ENCODE results near the gene KRT86.

The KRT86 gene

GRCh38 chr12:52347551-52348510 is 73.4 kb downstream of the KRT86 start:
- TF ChIP-seq CTCF (conservative IDR thresholded peaks at IDR 0.05; ENCODE audit: low read depth): no peak
- ChIA-PET POLR2A (ENCODE audit: low non-redundant PET) (no interaction called here), CTCF (interaction anchor here (0.5 to 0.6 kb wide), 3 partner anchors 20 to 324 kb away, joined by 3 read pairs; no protein-coding TSS in a partner anchor)
- no peak for DNase-seq (ENCODE audit: low spot score)
- no peak overlapping the region for H3K27ac ChIP-seq

- peak; percentile 29 for DNase-seq (ENCODE audit: low spot score)
- TF ChIP-seq CTCF (conservative IDR thresholded peaks at IDR 0.05; ENCODE audit: low read depth): no peak
- ChIA-PET CTCF (interaction anchor here (0.8 kb wide), 1 partner anchor 22 kb away, joined by 5 read pairs; no protein-coding TSS in a partner anchor), POLR2A (ENCODE audit: low non-redundant PET) (no interaction called here)
- no peak overlapping the region for H3K27ac ChIP-seq
These were observed 74.8 kb downstream of the KRT86 start for GRCh38 chr12:52349196-52349595.

GRCh38 chr12:52350021-52350620 is 75.7 kb downstream of the KRT86 start:
- ChIA-PET CTCF (interaction anchor here (0.8 kb wide), 1 partner anchor 23 kb away, joined by 5 read pairs; no protein-coding TSS in a partner anchor), POLR2A (ENCODE audit: low non-redundant PET) (no interaction called here)
- no peak for TF ChIP-seq CTCF (conservative IDR thresholded peaks at IDR 0.05; ENCODE audit: low read depth)
- H3K27ac ChIP-seq: no peak overlapping the region
- no peak for DNase-seq (ENCODE audit: low spot score)

- ChIA-PET POLR2A (ENCODE audit: low non-redundant PET) (no interaction called here), CTCF (no interaction called here)
- H3K27ac ChIP-seq: no peak overlapping the region
- DNase-seq (ENCODE audit: low spot score): no peak
- no peak for TF ChIP-seq CTCF (conservative IDR thresholded peaks at IDR 0.05; ENCODE audit: low read depth)
These were observed 76.3 kb downstream of the KRT86 start for GRCh38 chr12:52350786-52351185.

DNA sequence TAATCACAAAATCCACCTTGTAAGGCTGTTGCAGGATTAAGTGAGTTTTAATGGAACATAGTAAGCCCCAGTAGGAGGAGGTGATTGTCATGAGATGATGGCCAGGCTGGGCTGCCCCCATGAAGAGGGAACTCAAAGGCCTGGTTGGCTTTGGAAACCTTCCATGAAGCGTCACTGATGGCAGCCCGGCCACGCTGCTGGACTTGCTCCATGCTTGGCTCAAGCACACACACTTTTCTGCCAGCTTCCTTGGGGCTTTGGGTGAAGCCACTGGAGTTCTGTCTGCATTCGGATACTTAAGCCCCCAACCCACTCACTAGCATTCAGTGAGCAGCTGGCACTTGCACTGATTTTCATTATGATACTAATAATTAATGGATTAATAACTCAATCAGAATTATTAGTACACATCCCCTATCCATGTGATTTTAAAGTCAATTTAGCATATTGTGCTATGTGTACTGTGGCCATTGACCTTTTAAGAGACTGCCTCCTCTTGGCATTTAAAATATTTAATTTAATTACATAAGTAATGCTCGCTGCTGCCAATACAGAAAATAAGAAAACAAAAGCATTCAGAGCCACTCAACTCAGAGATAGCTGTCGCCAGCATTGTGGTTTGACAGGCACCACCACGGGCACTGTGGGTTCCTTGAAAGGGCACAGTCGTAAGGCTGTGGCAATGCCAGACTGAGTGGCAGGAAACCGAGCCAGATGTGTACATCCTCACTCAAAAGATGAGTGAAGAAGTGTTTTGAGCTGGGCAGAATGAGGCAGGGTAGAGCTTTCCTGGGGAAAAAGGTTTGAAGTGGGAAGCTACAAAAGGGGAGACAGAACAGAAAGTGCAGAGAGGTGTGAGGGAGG is 77.0 kb downstream of the KRT86 start:
- CTCF ChIA-PET: interaction anchor here (1.6 kb wide), 1 partner anchor 24 kb away, joined by 7 read pairs; no protein-coding TSS in a partner anchor
- no peak overlapping the region for H3K27ac ChIP-seq
- no peak for DNase-seq (ENCODE audit: low spot score)
- POLR2A ChIA-PET (ENCODE audit: low non-redundant PET): no interaction called here
- TF ChIP-seq CTCF (conservative IDR thresholded peaks at IDR 0.05; ENCODE audit: low read depth): no peak

GRCh38 chr12:52352951-52353350 is 78.5 kb downstream of the KRT86 start:
- POLR2A ChIA-PET (ENCODE audit: low non-redundant PET): no interaction called here
- TF ChIP-seq CTCF (conservative IDR thresholded peaks at IDR 0.05; ENCODE audit: low read depth): no peak
- no peak overlapping the region for H3K27ac ChIP-seq
- DNase-seq (ENCODE audit: low spot score): no peak
- CTCF ChIA-PET: interaction anchor here (0.7 to 1.6 kb wide), 2 partner anchors 26 to 43 kb away, joined by 3 to 7 read pairs; no protein-coding TSS in a partner anchor
